HFF-Myc (cell line): ENCODE results near the gene LIX1L.

Source experiments
- DNase-seq: peaks from one replicate; pipeline ENCODE4 v3.0.0-alpha.2; 2011; ENCODE audit warnings: low read depth; ENCODE audit errors: extremely low read depth
- H3K4me3 ChIP-seq: replicated peaks from 2 replicates; pipeline ENCODE4 v1.5.1; 2011; ENCODE audit warnings: low read depth, mild to moderate bottlenecking, control low read depth, low read length
- TF ChIP-seq, protein P1 (sequence below): IDR thresholded peaks from 2 replicates; pipeline ENCODE4 v1.5.1; 2012; ENCODE audit warnings: mild to moderate bottlenecking, low read depth, low read length, control low read depth; ENCODE audit errors: missing control alignments

The LIX1L gene

DNA sequence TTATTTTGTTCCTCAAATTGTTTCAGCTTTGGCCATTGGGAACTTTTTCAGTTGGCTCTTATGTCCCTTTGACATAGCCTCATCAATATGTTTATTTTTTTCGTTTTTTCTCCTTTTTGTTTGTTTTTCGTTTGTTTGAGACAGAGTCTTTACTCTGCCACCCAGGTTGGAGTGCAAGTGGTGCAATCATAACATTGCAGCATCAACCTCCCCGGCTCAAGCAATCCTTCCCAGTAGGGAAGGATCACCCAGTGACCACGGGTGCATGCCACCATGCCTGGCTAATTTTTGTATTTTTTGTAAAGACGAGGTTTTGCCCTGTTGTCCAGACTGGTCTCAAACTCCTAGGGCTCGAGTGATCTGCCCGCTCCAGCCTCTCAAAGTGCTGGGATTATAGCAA lies 14.8 kb upstream of the LIX1L start:
- no peak overlapping the region for H3K4me3 ChIP-seq
- no peak for DNase-seq
- TF ChIP-seq, protein P1, sequence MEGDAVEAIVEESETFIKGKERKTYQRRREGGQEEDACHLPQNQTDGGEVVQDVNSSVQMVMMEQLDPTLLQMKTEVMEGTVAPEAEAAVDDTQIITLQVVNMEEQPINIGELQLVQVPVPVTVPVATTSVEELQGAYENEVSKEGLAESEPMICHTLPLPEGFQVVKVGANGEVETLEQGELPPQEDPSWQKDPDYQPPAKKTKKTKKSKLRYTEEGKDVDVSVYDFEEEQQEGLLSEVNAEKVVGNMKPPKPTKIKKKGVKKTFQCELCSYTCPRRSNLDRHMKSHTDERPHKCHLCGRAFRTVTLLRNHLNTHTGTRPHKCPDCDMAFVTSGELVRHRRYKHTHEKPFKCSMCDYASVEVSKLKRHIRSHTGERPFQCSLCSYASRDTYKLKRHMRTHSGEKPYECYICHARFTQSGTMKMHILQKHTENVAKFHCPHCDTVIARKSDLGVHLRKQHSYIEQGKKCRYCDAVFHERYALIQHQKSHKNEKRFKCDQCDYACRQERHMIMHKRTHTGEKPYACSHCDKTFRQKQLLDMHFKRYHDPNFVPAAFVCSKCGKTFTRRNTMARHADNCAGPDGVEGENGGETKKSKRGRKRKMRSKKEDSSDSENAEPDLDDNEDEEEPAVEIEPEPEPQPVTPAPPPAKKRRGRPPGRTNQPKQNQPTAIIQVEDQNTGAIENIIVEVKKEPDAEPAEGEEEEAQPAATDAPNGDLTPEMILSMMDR, result no peak

DNA sequence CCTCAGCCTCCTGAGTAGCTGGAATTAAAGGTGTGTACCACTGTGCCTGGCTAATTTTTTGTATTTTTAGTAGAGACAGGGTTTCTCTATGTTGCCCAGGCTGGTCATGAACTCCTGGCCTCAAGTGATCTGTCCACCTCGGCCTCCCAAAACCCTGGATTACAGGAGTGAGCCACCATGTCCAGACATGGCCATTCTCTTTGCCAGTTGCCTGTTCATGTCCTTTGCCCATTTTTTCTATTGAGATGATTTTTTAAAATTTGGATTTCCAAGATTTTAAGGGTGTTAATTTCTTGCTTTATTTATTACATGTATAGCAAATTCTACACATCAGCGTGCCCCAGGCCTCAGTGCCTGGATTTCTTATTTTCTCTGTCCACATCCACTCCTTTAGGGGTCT lies 9.5 kb upstream of the LIX1L start:
- TF ChIP-seq, protein P1, result no peak
- H3K4me3 ChIP-seq, result no peak overlapping the region
- no peak for DNase-seq

DNA sequence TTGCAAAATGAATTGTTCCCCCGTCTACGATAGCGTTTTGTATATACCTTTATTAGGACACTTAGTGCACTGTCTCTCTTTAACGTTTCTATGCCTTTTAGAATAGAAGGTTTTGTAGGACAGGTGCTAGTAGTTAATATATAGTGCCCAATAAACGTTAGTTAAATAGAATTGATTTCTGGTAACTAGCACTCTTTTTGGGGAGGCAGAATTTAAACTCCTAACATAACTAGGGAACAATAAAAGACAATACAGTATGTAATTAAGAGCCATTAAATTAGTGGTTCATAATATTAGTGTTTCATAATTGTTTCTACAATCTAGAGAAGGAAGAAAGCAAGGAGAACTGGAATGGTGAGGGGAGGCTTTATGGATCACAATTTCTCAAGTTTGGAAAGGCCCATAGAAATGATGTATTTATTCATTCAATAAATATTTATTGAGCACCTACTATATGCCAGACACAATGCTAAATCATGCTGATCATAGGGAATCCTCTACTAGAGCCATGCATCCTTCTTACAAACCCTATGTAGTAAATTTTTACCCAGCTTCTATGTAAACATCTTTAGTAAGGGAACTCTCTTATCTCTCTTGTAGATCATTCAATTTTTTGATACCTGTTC lies 7.4 kb upstream of the LIX1L start:
- H3K4me3 ChIP-seq, result peak overlapping the region; percentile 80
- TF ChIP-seq, protein P1, result no peak
- no peak for DNase-seq

DNA sequence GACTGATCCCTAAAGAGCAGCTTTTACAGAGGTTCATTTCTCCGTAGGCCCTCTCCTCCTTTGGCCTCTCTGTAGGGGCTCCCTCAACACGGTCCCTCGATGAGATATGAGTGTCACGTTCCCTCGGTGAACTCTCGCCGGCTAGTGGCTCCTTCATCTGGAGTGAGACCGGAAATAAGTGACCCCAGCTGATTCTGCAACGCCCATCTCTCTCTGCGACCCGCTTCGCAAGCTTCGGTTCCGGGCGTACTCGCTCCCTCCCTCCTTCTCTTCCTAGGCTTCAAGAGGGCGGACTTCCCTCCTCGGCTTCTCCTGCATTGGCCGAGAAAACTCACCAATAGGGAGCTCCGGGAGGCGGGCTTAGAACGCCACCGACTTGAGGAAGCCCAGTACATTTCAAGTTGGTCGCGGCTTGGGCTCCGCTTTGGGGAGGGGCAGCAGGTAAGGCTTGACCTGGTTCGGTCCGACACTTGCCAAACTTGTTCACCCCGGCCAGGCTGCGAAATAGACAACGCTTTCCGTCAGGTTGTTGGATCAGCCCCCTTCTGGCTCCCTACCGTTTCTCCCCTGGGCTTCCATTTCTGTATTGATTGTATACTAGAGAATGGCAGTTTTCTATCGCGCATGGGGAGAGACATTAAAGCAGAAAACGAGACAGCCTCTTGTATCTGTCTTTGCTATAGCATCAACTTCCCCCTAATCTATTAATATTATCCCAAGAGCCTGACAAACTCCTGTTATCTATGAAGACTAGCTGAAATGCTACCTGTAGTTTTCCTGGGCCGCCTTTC lies 6.7 kb upstream of the LIX1L start, which contains the start of the genes ANKRD34A and POLR3GL:
TSS of gene ANKRD34A (minus strand) at position 248 of the 791 bp plus-strand sequence. CDS start 2,816 bp downstream, outside the sequence.
TSS of gene POLR3GL (plus strand) at position 363 of the 791 bp plus-strand sequence. CDS start 10,176 bp downstream, outside the sequence.
- TF ChIP-seq, protein P1, result no peak
- DNase-seq, result peak; percentile 80
- H3K4me3 ChIP-seq, result peak within 1 kb of the TSS; percentile 80

DNA sequence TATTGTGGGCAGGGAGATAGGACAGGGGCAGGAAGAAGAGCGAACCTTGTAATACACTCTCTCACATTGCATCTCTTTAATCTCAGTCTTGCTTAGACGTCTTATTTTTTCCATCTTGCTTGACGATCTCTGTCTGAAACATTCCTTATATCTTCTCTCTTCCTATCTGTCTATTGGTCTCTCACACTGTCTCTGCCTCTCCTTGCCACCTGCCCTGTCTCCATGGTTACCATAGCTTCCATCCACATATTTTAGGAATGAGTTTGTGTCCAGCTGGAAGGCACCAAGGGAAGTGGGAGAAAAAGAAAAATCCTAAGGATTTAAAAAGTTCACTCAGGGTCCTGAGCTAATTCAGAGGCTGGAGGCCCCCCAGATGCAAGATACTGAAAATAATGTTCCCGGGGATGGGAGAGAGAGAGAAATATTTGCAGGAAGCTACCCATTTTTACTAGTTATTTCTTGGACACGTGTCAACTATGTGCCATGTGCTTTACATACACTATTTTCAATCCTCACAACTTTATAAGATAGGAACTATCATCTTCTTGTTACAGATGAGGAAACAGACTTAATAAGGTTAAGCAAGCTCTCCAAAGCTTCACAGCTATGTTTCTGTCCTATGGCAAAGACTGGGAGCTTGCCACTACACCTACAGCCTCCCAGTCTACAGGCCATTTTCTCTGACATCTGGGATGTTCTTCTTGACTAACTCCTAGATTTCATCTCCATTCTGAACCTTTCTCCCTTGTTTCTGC lies 5.6 kb upstream of the LIX1L start:
- DNase-seq, result no peak
- H3K4me3 ChIP-seq, result peak overlapping the region; percentile 80
- TF ChIP-seq, protein P1, result no peak

DNA sequence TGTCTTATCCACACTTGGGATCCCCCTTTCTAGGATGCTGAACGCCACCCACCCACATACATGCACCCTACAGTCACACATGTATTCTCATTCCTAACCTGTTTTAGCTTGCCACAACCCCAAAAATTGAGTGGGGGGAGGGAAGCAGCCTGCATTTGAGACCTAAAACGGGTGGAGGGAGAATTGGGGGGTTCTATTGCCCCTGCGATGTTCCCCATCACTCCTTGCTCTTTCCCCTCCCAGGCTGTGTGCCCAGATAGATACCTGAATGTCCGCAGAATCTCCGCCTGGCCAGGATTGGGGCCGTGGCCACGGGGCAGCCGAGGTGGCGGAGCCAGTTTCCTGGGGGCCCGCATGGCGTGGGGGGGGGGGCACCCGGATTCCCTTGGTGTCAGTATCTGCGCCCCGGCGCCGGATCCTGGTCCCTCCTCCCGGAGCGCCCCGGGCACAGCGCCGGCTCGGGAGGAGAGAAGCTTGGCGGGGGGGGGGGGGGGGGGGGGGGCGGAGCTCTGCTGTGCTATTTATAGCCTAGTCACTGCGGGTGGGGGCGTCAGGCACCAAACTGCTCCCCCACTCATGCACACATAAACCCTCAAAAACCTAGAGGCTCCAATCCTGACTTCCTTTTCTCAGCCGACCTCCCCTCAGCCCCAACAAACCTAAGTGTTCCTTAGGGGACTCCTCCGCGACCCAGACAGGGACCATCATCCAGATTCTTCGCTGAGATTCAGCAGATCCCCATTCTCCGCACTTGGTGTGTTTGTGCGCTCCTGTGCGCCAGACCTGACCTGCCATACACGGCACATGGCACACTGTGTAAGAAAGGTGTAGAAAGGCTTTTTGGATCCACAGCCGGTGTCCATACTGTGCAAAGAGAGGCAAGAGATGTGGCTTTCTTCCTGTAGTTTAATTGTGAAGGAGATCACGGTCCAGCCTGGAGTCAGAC lies 4.6 kb upstream of the LIX1L start:
- peak overlapping the region; percentile 80 for H3K4me3 ChIP-seq
- TF ChIP-seq, protein P1, result no peak
- no peak for DNase-seq
